GM12873 (cell line): ENCODE measurements around the gene PTPRM.

ENCODE experiments used
- CTCF ChIP-seq: IDR thresholded peaks from 2 replicates; pipeline ENCODE4 v1.5.1; 2012; ENCODE audit warnings: low read depth, mild to moderate bottlenecking, moderate library complexity, low read length, control low read depth; ENCODE audit not compliant: insufficient read depth; ENCODE audit errors: missing control alignments

Gene PTPRM

GRCh38 chr18:7622721-7623120 lies 55.6 kb downstream of the PTPRM start:
- no peak for TF ChIP-seq CTCF

DNA sequence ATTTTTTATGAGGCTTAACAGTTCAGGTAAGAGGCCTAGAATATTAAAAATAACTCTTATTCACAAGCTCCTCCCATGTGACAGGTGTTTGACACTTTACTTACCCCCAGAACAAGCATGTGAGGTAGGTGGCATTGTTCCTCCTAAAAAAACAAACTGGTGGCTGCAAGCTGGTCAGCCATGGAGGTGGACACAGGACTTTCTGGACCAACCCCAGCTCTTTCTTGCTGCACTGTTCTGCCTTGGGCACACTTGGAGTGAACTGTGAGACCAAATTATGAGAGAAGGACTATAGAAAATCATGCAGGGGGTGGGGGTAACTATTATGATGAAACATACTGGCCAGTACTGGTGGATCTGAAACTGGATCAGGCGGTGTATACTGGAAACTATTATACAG lies 56.6 kb downstream of the PTPRM start:
- no peak for TF ChIP-seq CTCF

DNA sequence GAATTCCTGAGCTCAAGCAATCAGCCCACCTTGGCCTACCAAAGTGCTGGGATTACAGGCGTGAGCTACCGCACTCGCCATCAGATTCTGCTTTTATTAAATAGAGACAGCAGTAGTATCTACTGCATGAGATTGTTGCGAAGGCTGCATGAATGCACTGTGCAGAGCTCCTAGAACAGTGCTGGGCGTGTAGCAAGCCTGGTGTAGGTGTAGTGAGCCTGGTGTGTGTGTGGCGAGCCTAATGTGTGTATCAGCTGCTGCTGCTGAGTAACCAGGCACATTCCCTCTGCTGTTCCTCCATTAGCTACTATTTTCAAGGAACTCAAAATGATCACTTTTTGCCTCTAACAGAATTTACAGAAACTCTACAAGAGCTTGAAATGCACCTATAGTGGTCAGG lies 57.6 kb downstream of the PTPRM start:
- no peak for TF ChIP-seq CTCF

DNA sequence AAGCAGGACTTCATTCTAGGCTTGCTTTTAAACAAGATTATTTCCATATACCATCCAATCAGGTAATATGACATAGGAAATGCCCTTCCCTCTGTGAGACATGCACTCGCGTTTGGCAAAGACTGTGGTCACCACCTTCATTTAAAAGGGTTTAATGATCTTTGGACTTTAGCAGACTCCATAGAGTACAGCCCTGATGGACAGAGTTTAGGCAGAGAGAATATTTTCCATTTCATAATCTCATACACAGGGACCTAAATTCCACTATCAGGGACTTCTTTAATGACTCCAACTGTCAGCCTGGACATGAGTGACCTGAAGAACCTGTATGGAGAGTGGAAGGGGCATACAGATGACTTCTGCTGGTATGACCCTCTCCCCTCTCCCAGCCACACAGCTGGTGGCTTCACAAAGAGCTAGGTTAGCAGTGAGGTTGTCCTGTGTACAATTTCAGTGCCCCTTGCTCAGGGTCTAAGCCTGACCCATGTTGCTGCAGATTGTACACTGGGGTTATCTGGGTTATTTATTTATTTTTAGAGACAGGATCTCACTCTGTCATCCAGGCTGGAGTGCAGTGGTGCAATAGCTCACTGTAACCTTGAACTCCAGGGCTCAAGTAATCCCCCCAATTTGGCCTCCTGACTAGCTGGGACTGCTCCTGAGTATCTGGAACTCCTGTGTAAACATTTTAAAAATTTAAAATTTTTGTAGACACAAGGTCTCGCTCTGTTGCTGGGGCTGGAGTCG lies 59.2 kb downstream of the PTPRM start:
- no peak for TF ChIP-seq CTCF

GRCh38 chr18:7626922-7627440 lies 59.9 kb downstream of the PTPRM start:
- no peak for TF ChIP-seq CTCF

GRCh38 chr18:7629416-7629815 lies 62.3 kb downstream of the PTPRM start:
- TF ChIP-seq CTCF, result no peak

- TF ChIP-seq CTCF, result no peak
Measured at GRCh38 chr18:7630731-7631442, 63.8 kb downstream of the PTPRM start.
